Measurements from ENCODE around the gene FAM114A2.
A peak's percentile ranks its signal among the peaks of the same experiment; 100 is the strongest.
"Not testable (repeated sequence)": the region's sequence is repeated elsewhere in the genome, so short reads cannot be mapped to it uniquely, and the experiment has no call there.

Gene FAM114A2

GRCh38 chr5:154038707-154039457, at the start of gene FAM114A2, which contains the start of gene MFAP3:
Gene FAM114A2 (minus strand): TSS chr5:154038910. CDS start chr5:154034953, 3,957 bp downstream.
Gene MFAP3 (plus strand): TSS chr5:154038967. CDS start chr5:154049723, 10,756 bp downstream.
- DNase-seq = peak; percentile 30 to 85 (median 70)

GRCh38 chr5:154087260-154087659, 48.5 kb upstream of the FAM114A2 start:
- peak in 3 of 14 donors; percentile 0 to 6 (median 2) for DNase-seq

DNA sequence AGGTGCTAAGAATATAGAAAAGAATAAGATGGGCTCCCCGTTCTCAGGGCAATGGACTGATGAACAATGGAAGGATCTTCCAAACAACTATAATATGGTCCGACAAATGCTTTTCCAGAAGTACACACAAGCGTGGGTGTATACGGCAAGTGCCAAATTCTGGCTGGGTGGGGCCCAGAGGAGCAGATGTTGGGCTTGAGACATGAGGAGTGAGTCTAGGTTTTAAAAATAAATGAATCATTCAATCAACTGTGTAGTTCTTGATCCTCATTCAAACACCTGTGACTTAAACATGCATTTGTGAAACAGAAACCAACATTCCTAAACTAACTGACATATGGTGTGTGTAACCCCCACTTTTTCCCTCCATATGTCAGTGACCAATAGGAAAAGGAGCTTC, 47.9 kb upstream of the FAM114A2 start:
- no peak for DNase-seq

- DNase-seq = no peak
These were observed 47.4 kb upstream of the FAM114A2 start for GRCh38 chr5:154086146-154086545.

GRCh38 chr5:154084062-154084639, 45.4 kb upstream of the FAM114A2 start:
- DNase-seq = no peak

DNA sequence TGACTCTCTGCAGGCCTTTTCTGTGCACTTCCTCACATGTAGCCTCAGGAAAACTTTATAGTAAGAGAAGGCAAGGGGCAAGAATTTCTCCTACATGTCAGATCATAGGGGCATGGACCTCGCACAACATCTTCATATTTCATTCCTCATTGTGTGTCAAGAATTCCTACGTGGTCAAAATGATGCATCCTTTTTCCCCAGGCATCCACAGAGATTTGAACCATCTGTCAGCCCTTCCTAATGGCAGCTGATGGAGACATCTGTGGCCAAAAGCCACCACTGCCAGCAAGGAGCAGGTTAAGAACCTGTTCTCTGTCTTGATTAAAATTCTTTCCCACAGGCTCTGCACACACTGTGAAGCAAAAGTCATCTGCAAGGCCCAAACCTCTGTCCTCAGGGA, 42.5 kb upstream of the FAM114A2 start:
- DNase-seq = no peak

DNA sequence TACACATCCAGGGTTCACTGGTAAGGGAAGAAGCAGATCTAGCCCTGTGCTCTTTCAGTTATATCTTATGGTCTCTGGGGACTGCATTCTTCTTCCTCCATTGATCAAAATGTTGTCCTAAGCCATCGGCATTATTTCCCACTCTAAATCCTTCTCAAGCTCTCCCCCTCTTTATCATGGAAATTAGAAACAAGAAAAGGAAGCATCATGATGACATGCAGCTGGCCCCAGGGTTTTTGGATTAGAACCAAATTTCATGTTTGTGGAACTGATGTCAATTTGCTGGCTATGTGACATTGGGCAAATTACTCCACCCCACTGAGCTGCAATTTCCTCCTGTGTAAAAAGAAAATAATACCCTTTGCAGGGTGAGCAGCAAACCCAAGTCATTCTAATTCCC, 39.6 kb upstream of the FAM114A2 start:
- DNase-seq = no peak

GRCh38 chr5:154077696-154078095, 39.0 kb upstream of the FAM114A2 start:
- no peak for DNase-seq

DNA sequence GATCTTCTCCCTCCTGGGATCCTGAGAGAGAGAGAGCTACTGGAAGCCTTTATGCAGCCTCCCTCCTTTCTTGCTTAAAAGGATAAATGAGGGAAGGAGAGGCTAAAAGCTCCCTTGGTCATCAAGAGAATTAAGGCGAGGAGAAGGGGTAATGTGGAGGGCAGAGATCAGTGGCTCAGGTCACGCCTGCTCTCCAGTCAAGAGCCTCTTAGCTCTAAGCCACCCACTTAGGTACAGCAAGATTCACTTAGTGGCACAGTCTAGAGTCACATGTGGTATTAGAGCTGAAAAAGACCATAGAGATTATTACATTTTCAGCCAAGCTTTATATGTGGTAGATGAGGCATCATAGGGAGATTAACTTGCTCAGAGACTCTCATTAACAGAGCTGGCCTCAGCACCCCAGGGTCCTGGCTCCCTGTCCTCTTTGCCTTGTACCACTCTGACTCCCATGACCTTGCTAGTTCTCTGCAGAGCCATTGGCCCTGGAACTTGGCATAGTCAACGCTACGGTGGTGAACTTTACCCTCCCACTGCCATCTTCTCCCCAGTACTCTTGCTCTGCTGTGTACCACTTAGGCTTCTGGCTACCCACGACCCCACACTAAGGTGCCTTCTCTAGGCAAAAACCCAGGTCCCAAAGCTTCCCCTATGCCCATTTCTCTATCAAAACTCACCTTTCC, 37.7 kb upstream of the FAM114A2 start:
- no peak for DNase-seq

DNA sequence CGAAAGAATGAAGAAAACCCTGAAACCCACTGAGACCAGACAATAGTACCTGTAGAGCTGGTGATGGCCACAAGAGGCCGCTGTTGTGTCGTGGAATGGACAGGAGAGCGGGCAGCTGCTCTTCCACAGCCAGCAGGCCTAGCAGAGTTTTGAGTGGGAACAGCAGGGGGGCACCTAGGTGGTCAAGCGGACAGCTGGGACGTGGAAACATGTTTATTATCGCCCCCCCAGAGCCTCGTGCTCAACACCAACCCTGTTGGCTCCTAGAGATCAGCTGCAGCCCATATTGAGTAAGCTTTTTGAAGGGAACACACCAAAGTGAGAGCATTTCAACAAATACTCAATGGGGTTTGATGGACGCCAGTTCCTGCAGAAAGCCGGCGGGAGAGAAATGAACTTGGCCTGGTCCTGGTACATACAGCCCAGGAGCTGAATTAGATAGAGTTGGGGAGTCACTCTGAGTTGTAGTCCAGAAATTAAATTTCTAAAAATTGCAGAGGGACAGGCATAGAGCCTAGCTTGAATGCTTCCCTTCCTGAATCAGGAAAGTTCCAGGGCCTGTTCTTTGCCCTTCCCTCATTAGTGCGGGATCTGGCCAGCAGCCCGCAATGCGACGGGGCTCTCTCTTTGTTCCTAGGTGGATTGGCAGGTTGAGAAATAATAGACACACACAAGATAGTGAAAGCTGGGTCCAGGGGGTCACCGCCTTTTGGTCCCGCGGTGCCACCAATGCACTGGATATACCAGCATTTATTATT, 33.9 kb upstream of the FAM114A2 start:
- peak in 13 of 14 donors; percentile 3 to 82 (median 52) for DNase-seq

- DNase-seq = no peak
These were observed 33.2 kb upstream of the FAM114A2 start for GRCh38 chr5:154071799-154072413.

- not testable (repeated sequence) for DNase-seq
These were observed 31.1 kb upstream of the FAM114A2 start for GRCh38 chr5:154069854-154070253.

- no peak for DNase-seq
These were observed 27.3 kb upstream of the FAM114A2 start for GRCh38 chr5:154065971-154066370.

- DNase-seq = no peak
These were observed 24.7 kb upstream of the FAM114A2 start for GRCh38 chr5:154063372-154063771.

DNA sequence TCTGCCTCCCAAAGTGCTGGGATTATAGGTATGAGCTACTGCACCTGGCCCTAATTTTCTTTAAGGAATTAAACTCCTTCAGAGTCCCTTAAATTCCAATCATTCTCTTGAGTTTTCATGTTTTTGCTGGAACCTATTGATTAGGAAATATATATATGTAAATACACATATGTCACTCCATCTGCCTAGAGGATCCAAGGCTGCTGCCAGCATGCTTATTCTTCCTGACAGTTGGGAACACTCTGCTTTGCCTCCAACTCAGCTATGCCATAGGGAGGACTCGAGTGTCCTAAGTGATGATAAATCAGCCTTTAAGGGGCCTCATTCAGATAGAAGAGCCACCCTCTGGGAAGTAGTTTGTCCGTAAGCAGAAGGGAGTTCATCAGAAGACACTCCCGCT, 21.9 kb upstream of the FAM114A2 start:
- no peak for DNase-seq

- DNase-seq = no peak
These were observed 20.9 kb upstream of the FAM114A2 start for GRCh38 chr5:154059583-154059982.

GRCh38 chr5:154059039-154059430, 20.3 kb upstream of the FAM114A2 start:
- DNase-seq = no peak

- DNase-seq = no peak
These were observed 19.6 kb upstream of the FAM114A2 start for GRCh38 chr5:154058055-154059038.

DNA sequence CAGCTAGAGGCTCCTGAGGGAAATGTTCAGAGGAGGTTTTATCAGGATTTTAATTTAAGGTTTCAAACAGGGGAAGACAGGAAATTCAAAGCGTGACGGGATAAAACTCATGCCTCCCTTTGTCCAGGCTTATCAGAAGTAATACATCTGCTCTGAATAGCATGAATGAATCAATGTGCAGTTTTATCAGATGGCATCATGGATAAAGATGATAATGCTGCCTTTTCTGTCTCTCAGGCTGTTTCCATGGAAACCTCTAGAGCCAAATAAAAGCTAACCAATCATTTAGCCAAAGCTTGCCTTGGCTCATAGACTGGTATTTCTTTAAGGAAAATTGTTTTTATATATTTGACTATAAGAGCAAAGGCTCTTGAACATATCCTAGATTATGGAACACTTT, 16.5 kb upstream of the FAM114A2 start:
- no peak for DNase-seq

GRCh38 chr5:154053468-154053867, 14.8 kb upstream of the FAM114A2 start:
- DNase-seq = no peak

GRCh38 chr5:154049636-154050035, 10.9 kb upstream of the FAM114A2 start:
- peak in 1 of 14 donors; percentile 1 for DNase-seq

Data from C1 segment of cervical spinal cord (tissue), 14 donors.